Gastrocnemius medialis (tissue), 4 donors: ENCODE data around the gene TXLNG.

Experiments used
- CTCF ChIP-seq, 5 experiments: fragments of 450-650 bp in 3 of 5; fragments of 200-600 bp in 2 of 5; sonication (generic) in 2 of 5; IDR thresholded peaks in 4 of 5; conservative IDR thresholded peaks in 1 of 5; 1 replicate in 4 of 5; 2 replicates in 1 of 5; pipeline ENCODE4 v1.5.1; 2016 to 2019; ENCODE audit warnings: antibody characterized with exemption in 5 of 5, mild to moderate bottlenecking in 3 of 5, moderate library complexity in 3 of 5
- POLR2A ChIP-seq, 2 donors: fragments of 450-650 bp; IDR thresholded peaks; one replicate each; pipeline ENCODE4 v1.6.1; 2017; ENCODE audit warnings: antibody characterized with exemption in 2 of 2, mild to moderate bottlenecking in 2 of 2, moderate library complexity in 2 of 2

GRCh38 chrX:16772460-16772859, 13.8 kb upstream of the TXLNG start:
- no peak for TF ChIP-seq CTCF (IDR thresholded peaks at IDR 0.05 in 4 of 5, conservative IDR thresholded peaks at IDR 0.05 in 1 of 5)
- no peak for TF ChIP-seq POLR2A (IDR thresholded peaks at IDR 0.05)
